Measurements from ENCODE around the gene MAML2.

DNA sequence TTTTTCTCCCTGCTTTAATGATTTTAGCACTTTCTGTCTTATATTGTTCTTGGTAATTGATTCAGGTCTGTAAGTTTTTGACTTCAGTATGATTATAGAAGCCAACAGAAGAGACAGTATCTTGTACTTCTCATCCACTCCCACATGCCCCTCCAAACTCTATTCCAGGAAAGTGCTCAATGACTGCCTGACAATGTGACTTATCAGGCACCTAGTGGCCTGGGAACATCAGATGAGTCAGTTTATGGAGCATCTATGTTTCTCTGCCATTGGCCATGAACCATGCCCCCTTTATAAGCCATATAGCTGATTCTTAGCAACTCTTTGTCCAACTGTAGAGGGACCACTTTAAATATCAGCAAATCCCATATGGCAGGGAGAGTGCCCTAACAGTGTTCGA is 239.9 kb downstream of the MAML2 start:
- TF ChIP-seq, protein P1, sequence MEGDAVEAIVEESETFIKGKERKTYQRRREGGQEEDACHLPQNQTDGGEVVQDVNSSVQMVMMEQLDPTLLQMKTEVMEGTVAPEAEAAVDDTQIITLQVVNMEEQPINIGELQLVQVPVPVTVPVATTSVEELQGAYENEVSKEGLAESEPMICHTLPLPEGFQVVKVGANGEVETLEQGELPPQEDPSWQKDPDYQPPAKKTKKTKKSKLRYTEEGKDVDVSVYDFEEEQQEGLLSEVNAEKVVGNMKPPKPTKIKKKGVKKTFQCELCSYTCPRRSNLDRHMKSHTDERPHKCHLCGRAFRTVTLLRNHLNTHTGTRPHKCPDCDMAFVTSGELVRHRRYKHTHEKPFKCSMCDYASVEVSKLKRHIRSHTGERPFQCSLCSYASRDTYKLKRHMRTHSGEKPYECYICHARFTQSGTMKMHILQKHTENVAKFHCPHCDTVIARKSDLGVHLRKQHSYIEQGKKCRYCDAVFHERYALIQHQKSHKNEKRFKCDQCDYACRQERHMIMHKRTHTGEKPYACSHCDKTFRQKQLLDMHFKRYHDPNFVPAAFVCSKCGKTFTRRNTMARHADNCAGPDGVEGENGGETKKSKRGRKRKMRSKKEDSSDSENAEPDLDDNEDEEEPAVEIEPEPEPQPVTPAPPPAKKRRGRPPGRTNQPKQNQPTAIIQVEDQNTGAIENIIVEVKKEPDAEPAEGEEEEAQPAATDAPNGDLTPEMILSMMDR (conservative IDR thresholded peaks at IDR 0.05; ENCODE audit: low read length) = no peak
- no peak for TF ChIP-seq EZH2phosphoT487 (IDR thresholded peaks at IDR 0.05; ENCODE audit: borderline replicate concordance, low read depth, low read length)
